Activated CD8-positive, alpha-beta memory T cell treated with anti-CD3 and anti-CD28 coated beads, Interleukin-2, amount 50 U/mL, for 24 hours (primary cell): Measurements from ENCODE around the gene KRT7.
"Not testable (repeated sequence)": the region's sequence is repeated elsewhere in the genome, so short reads cannot be mapped to it uniquely, and the experiment has no call there.

Experiments used
- DNase-seq: peaks from one replicate; pipeline ENCODE4 v3.0.0-alpha.2; 2020; ENCODE audit errors: extremely low read depth

The KRT7 gene

GRCh38 chr12:52243856-52244614 is 11.0 kb downstream of the KRT7 start:
- peak; percentile 28 for DNase-seq

GRCh38 chr12:52244615-52244994 is 11.6 kb downstream of the KRT7 start:
- no peak for DNase-seq

GRCh38 chr12:52245259-52245961 is 12.4 kb downstream of the KRT7 start:
- no peak for DNase-seq

- DNase-seq: no peak
Observed at GRCh38 chr12:52245962-52246569, 13.0 kb downstream of the KRT7 start.

GRCh38 chr12:52246720-52247621 is 13.9 kb downstream of the KRT7 start:
- no peak for DNase-seq

GRCh38 chr12:52247622-52248540 is 14.8 kb downstream of the KRT7 start:
- DNase-seq: no peak

- DNase-seq: no peak
Observed at GRCh38 chr12:52248541-52249461, 15.8 kb downstream of the KRT7 start.

- no peak for DNase-seq
Observed at GRCh38 chr12:52249511-52250047, 16.5 kb downstream of the KRT7 start.

- no peak for DNase-seq
Observed at GRCh38 chr12:52250048-52250990, 17.3 kb downstream of the KRT7 start.

GRCh38 chr12:52251367-52252051 is 18.5 kb downstream of the KRT7 start:
- no peak for DNase-seq

GRCh38 chr12:52252175-52252615 is 19.2 kb downstream of the KRT7 start:
- not testable (repeated sequence) for DNase-seq

- no peak for DNase-seq
Observed at GRCh38 chr12:52252728-52253343, 19.8 kb downstream of the KRT7 start.

- no peak for DNase-seq
Observed at GRCh38 chr12:52253391-52254179, 20.5 kb downstream of the KRT7 start.

- no peak for DNase-seq
Observed at GRCh38 chr12:52254180-52254964, 21.3 kb downstream of the KRT7 start.

GRCh38 chr12:52254965-52255751 is 22.1 kb downstream of the KRT7 start:
- DNase-seq: no peak
